HG03175 (cell line): ENCODE results near the gene MSMO1.
A peak's percentile ranks its signal among the peaks of the same experiment; 100 is the strongest.
"Not testable (repeated sequence)": the region's sequence is repeated elsewhere in the genome, so short reads cannot be mapped to it uniquely, and the experiment has no call there.

Source experiments
- ATAC-seq: cut with Tn5 transposase; IDR thresholded peaks from one replicate; pipeline ENCODE4 v1.9.1; 2021; ENCODE audit warnings: mild to moderate bottlenecking, moderate library complexity; ENCODE audit not compliant: unreplicated experiment

Gene MSMO1

GRCh38 chr4:165324236-165324917, 3.1 kb upstream of the MSMO1 start:
- ATAC-seq, result no peak

GRCh38 chr4:165324918-165325304, 2.6 kb upstream of the MSMO1 start:
- ATAC-seq, result no peak

- ATAC-seq, result no peak
These were observed 1.5 kb upstream of the MSMO1 start for GRCh38 chr4:165325732-165326512.

GRCh38 chr4:165326831-165327210, 648 bp upstream of the MSMO1 start:
- peak; percentile 27 for ATAC-seq

GRCh38 chr4:165328101-165328425, 594 bp downstream of the MSMO1 start:
- ATAC-seq, result peak; percentile 0

GRCh38 chr4:165328708-165329107, 1.2 kb downstream of the MSMO1 start:
- ATAC-seq, result no peak

GRCh38 chr4:165330071-165330470, 2.6 kb downstream of the MSMO1 start:
- ATAC-seq, result no peak

- no peak for ATAC-seq
These were observed 3.2 kb downstream of the MSMO1 start for GRCh38 chr4:165330666-165331065.

GRCh38 chr4:165331359-165331758, 3.9 kb downstream of the MSMO1 start:
- no peak for ATAC-seq

- ATAC-seq, result no peak
These were observed 4.4 kb downstream of the MSMO1 start for GRCh38 chr4:165331823-165332222.

GRCh38 chr4:165332502-165332901, 5.0 kb downstream of the MSMO1 start:
- ATAC-seq, result no peak

- no peak for ATAC-seq
These were observed 7.8 kb downstream of the MSMO1 start for GRCh38 chr4:165335163-165335703.

GRCh38 chr4:165336743-165337142, 9.3 kb downstream of the MSMO1 start:
- ATAC-seq, result no peak

- not testable (repeated sequence) for ATAC-seq
These were observed 14.9 kb downstream of the MSMO1 start for GRCh38 chr4:165342340-165342739.

- no peak for ATAC-seq
These were observed 16.1 kb downstream of the MSMO1 start for GRCh38 chr4:165343353-165344191.

- ATAC-seq, result no peak
These were observed 18.4 kb downstream of the MSMO1 start for GRCh38 chr4:165345666-165346417.

- no peak for ATAC-seq
These were observed 20.4 kb downstream of the MSMO1 start for GRCh38 chr4:165347647-165348569.

GRCh38 chr4:165351359-165352130, 24.1 kb downstream of the MSMO1 start:
- ATAC-seq, result no peak

- no peak for ATAC-seq
These were observed 28.4 kb downstream of the MSMO1 start for GRCh38 chr4:165355900-165356300.
